HTR-8/SVneo (cell line): ENCODE results near the gene ERICH4.
A peak's percentile ranks its signal among the peaks of the same experiment; 100 is the strongest.
"Not testable (repeated sequence)": the region's sequence is repeated elsewhere in the genome, so short reads cannot be mapped to it uniquely, and the experiment has no call there.

Source experiments
- DNase-seq: peaks from one replicate; pipeline ENCODE4 v3.0.0; 2011; ENCODE audit warnings: low spot score, mixed read lengths; ENCODE audit not compliant: insufficient read length
- FAIRE-seq: peaks from 2 replicates; lab custom pipeline; 2011; peaks lifted over from hg19 to GRCh38; lab: Jason Lieb, UNC

Gene ERICH4, protein sequence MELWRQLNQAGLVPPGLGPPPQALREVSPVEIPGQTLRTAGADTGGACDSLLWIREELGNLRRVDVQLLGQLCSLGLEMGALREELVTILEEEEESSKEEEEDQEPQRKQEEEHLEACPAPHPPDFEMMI

DNA sequence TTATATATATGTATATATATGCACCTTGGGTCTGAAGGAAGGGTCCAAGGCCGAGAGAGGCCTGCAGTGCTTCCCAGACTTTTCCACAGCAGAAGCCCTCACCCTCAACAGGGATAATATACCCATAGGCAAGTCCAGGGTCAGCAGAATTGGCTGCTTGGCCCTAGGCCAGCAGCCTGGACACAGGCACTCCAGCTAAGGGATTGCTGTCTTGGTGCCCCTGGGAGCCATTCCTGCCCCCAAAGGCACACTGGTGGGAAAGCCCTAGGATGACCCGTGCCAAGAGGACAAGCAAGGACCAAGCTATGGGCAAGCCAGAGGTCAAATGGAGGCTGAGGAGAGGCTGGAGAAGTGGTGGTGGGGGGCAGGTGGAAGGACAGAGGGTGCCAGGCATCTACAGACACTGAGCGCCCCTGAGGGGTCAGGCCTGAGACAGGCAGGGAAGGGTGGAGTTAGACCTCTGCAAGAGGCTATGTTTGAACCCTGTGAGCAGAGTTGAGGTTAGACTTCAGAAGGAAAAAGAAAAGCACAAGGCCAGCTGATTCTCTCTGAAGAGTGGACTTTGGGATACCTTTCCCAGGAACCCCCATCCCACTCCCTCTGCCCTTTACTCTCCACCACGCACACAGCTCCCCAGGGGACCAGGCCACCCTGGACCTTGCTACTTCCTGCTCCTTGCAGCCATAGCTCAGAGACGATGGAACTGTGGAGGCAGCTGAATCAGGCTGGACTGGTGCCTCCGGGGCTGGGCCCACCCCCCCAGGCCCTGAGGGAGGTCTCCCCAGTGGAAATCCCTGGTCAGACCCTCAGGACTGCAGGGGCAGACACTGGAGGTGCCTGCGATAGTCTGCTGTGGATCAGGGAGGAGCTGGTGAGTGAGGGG, at the start of gene ERICH4:
Gene ERICH4 (plus strand): TSS at position 684 of the 883 bp plus-strand sequence. CDS start 14 bp downstream, at position 698.
- DNase-seq: no peak
- FAIRE-seq: no peak

DNA sequence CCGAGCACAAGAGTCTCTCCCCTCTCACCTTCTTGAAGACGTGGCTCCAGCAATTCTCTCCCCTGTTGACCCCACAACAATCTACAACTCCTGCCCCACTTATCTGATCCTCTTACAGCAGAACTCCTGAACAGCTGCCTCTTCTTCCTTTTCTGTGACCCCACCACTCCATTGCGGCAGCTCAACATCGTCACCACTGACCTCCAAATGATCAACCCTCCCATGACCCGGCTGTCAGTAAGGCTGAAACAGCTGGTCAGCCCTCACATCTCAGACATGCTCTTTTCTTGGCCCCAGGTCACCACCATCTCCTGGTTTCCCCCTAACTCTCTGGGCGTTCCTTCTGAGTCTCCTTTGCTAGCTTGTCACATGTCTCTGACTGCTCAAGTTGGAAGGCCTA, 47.6 kb upstream of the ERICH4 start:
- FAIRE-seq: no peak
- no peak for DNase-seq

- peak; percentile 98 for DNase-seq
- FAIRE-seq: peak; percentile 92
These were observed 45.6 kb upstream of the ERICH4 start, which contains the start of the genes BCKDHA and EXOSC5 for GRCh38 chr19:41397086-41398049. Gene BCKDHA, plus strand, starts transcription at chr19:41397818. Its CDS starts 10 bp downstream, at chr19:41397828. Gene EXOSC5, minus strand, starts transcription at chr19:41397359. Its CDS starts 31 bp downstream, at chr19:41397328.

- DNase-seq (no peak), FAIRE-seq (no peak)
These were observed 44.9 kb upstream of the ERICH4 start for GRCh38 chr19:41398050-41398418.

GRCh38 chr19:41398598-41398997, 44.4 kb upstream of the ERICH4 start:
- no peak for FAIRE-seq
- DNase-seq: no peak

- DNase-seq (no peak), FAIRE-seq (no peak)
These were observed 43.9 kb upstream of the ERICH4 start for GRCh38 chr19:41399091-41399490.

GRCh38 chr19:41399525-41399924, 43.4 kb upstream of the ERICH4 start:
- no peak for FAIRE-seq
- DNase-seq: no peak

DNA sequence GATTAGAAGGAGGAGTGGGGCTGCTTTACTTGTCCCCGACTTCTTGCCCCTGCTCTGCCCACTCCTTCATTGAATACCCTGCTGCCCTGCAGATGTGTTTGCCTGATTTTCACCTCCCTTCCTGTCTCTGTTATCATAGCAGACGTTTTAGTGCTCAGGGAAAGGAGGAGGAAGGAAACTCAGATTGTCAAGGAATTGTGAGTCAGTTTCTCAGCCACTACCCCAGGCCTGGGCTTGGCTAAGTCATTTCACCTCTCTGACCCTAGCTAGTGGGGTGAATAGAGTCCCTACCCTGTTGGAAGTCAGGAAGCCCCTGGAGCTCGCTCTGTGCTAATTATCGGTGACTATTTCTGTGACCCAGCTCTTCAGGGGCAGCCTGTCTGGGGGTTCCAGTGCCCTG, 41.5 kb upstream of the ERICH4 start:
- no peak for FAIRE-seq
- no peak for DNase-seq

DNA sequence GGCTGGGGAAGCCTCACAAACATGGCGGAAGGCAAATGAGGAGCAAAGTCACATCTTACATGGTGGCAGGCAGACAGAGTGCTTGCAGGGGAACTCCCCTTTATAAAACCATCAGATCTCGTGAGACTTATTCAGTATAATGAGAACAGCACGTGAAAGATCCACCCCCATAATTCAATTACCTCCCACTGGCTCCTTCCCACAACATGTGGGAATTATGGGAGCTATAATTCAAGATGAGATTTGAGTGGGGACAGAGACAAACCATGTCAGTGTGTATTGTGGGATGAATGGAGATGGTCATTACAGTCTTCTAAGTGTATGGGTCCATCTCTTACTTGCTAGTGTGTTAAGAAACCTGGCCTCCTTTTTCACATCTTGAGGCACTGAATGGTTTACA, 40.9 kb upstream of the ERICH4 start:
- FAIRE-seq: no peak
- DNase-seq: no peak

GRCh38 chr19:41403181-41403970, 39.6 kb upstream of the ERICH4 start:
- DNase-seq (no peak), FAIRE-seq (no peak)

GRCh38 chr19:41405776-41406175, 37.2 kb upstream of the ERICH4 start:
- DNase-seq (no peak), FAIRE-seq (no peak)

- DNase-seq (no peak), FAIRE-seq (no peak)
These were observed 35.7 kb upstream of the ERICH4 start for GRCh38 chr19:41407271-41407670.

- DNase-seq (no peak), FAIRE-seq (no peak)
These were observed 34.7 kb upstream of the ERICH4 start for GRCh38 chr19:41408256-41408655.

DNA sequence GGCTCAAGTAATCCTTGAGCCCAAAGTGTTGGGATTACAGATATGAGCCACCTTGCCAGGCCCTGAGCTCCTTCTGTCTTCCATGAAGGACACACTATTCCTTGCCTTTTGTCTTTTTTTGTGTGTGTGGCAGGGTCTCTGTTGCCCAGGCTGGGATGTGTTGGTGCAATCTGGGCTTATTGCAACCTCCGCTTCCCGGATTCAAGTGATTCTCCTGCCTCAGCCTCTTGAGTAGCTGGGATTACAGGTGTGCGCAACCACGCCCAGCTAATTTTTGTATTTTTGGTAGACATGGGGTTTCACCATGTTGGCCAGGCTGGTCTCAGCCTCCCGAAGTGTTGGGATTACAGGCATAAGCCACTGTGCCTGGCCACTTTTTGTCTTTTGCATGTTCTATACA, 34.1 kb upstream of the ERICH4 start:
- not testable (repeated sequence) for FAIRE-seq, DNase-seq

DNA sequence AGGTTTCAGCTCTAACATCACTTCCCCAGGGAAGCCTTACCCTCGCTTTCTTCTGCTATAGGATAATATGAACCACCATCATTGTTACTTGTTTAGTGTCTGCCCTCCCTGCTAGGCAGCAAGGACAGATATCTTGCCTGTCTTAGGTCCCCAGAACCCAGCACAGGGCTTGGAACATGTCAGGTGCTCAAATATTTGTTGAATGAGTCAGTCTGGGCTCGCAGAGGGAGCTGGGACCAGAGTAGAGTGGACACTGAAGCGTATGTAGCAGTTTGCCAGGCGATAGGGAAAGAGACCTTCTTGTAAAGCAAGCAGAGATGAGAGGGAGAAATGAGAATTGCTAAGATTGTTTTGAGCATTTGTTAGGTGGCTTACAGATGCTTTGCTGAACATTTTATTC, 33.7 kb upstream of the ERICH4 start:
- peak; percentile 30 for DNase-seq
- no peak for FAIRE-seq

DNA sequence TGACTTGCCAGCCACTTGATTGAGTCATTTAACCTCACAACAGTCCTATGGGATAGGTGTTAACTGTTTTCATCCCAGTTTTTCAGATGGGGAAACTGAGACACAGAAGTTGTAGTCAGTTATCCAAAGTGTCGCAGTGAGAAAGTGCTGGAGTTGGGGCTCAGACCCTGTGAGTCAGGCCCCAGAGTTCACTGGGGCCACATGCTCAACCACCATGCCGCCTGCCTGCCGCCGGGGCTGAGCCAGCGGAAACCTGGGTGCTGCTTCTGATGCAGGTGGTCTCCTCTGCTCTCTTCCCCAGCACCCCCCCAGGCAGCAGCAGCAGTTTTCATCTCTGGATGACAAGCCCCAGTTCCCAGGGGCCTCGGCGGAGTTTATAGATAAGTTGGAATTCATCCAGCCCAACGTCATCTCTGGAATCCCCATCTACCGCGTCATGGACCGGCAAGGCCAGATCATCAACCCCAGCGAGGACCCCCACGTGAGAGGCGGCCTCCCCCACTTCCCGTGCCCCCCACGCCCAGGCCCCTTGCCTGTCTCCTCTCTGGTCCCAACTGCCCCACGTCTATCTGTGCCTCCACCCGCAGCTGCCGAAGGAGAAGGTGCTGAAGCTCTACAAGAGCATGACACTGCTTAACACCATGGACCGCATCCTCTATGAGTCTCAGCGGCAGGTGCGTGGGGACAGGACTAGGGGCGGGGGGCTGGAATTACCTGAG, 32.5 kb upstream of the ERICH4 start:
- no peak for DNase-seq
- FAIRE-seq: no peak

- no peak for DNase-seq
- no peak for FAIRE-seq
These were observed 31.6 kb upstream of the ERICH4 start for GRCh38 chr19:41411100-41411967.

DNA sequence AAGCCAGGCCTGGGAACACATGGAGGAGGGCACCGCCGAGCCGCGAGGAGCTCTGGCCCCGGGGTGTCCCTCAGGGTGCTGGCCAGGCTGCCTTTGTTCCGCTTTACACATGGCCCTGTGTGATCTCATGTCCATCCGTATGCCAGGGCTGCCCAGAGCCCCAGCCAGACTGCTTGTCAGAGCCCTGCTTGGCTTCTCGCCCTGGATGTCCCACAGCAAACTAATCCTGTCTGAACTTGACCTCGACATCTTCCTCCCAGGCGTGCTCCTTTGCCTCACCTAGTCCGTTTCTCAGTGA, 31.0 kb upstream of the ERICH4 start:
- FAIRE-seq (no peak), DNase-seq (no peak)
